Ishikawa (cell line): ENCODE data around the gene GOLGA5.

Source experiments
- CEBPB ChIP-seq: IDR thresholded peaks from 2 replicates; pipeline ENCODE4 v1.6.1; 2012
- CREB1 ChIP-seq: IDR thresholded peaks from 2 replicates; pipeline ENCODE4 v1.6.1; 2012; ENCODE audit warnings: low read depth
- EGR1 ChIP-seq: IDR thresholded peaks from 2 replicates; pipeline ENCODE4 v1.6.1; 2012
- EP300 ChIP-seq: IDR thresholded peaks from 2 replicates; pipeline ENCODE4 v1.6.1; 2012; ENCODE audit warnings: borderline replicate concordance
- FOXM1 ChIP-seq: IDR thresholded peaks from 2 replicates; pipeline ENCODE4 v1.6.1; 2012; ENCODE audit warnings: low read depth, borderline replicate concordance
- MAX ChIP-seq: IDR thresholded peaks from 2 replicates; pipeline ENCODE4 v1.6.1; 2012
- NFIC ChIP-seq: IDR thresholded peaks from 2 replicates; pipeline ENCODE4 v1.6.1; 2012
- RAD21 ChIP-seq: IDR thresholded peaks from 2 replicates; pipeline ENCODE4 v1.6.1; 2012; ENCODE audit warnings: low read depth
- REST ChIP-seq: IDR thresholded peaks from 2 replicates; pipeline ENCODE4 v1.6.1; 2012; ENCODE audit warnings: low read depth, mild to moderate bottlenecking
- TAF1 ChIP-seq: IDR thresholded peaks from 2 replicates; pipeline ENCODE4 v1.6.1; 2012; ENCODE audit warnings: low read depth, mild to moderate bottlenecking
- TCF12 ChIP-seq: IDR thresholded peaks from 2 replicates; pipeline ENCODE4 v1.6.1; 2012; ENCODE audit warnings: low read depth
- TEAD4 ChIP-seq: IDR thresholded peaks from 2 replicates; pipeline ENCODE4 v1.6.1; 2012
- USF1 ChIP-seq: IDR thresholded peaks from 2 replicates; pipeline ENCODE4 v1.6.1; 2012
- YY1 ChIP-seq: IDR thresholded peaks from 2 replicates; pipeline ENCODE4 v1.6.1; 2012; ENCODE audit warnings: low read depth
- ZBTB7A ChIP-seq: IDR thresholded peaks from 2 replicates; pipeline ENCODE4 v1.6.1; 2012; ENCODE audit warnings: low read depth

Gene GOLGA5

DNA sequence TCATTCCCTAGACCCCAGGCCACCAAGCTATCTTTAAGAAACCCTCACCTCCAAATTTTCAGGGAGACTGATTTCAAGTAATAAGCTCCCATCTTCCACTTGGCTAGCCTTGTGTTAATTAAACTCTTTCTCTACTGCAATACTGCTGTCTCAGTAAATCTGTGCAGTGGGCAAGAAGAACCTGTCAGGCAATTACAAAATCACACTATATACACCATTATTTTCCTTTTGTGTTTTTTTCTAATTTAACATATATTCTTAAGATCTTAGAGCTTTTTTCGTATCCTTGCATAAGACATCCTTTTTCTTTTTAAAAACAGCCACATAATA lies 7.7 kb upstream of the GOLGA5 start:
- TF ChIP-seq ZBTB7A: no peak
- no peak for TF ChIP-seq FOXM1
- TF ChIP-seq EP300: no peak
- no peak for TF ChIP-seq NFIC
- no peak for TF ChIP-seq USF1
- TF ChIP-seq RAD21: no peak
- no peak for TF ChIP-seq TEAD4

DNA sequence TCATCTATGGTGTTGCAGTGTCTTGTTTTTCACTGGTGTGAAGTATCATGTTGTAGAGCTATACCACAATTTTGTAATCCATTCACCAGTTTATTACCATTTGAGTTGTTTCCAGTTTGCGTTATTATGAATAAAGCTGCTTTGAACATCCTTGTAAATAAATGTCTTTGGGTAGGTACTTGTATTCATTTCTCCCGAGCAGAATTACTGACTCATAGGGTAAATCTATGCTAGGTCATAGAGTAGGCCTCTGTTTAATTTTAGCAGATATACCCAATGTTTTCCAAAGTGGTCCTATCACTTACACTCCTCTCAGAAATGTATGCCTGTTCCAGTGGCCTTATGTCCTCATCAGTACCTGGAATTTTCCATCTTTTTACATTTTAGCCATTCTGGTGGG lies 6.6 kb upstream of the GOLGA5 start:
- TF ChIP-seq USF1 (no peak), NFIC (no peak), EP300 (no peak), TEAD4 (no peak), EGR1 (no peak), TCF12 (no peak), YY1 (no peak), TAF1 (no peak), ZBTB7A (no peak), CREB1 (no peak), CEBPB (no peak), MAX (no peak), RAD21 (no peak), REST (no peak), FOXM1 (no peak)

- TF ChIP-seq EP300 (no peak), CEBPB (no peak), ZBTB7A (no peak), CREB1 (no peak), YY1 (no peak), FOXM1 (no peak), TCF12 (no peak), EGR1 (no peak), TEAD4 (no peak), RAD21 (no peak), NFIC (no peak), MAX (no peak), TAF1 (no peak), REST (no peak), USF1 (no peak)
Observed at GRCh38 chr14:92789457-92790089, 4.5 kb upstream of the GOLGA5 start.

- TF ChIP-seq CEBPB: no peak
- no peak for TF ChIP-seq EGR1
- TF ChIP-seq TEAD4: no peak
- no peak for TF ChIP-seq RAD21
- no peak for TF ChIP-seq CREB1
- TF ChIP-seq REST: no peak
- no peak for TF ChIP-seq USF1
- TF ChIP-seq TAF1: no peak
- no peak for TF ChIP-seq FOXM1
- no peak for TF ChIP-seq YY1
- TF ChIP-seq MAX: no peak
- TF ChIP-seq ZBTB7A: no peak
Observed at GRCh38 chr14:92792885-92793284, 1.2 kb upstream of the GOLGA5 start.
